B cell (primary cell): ENCODE data around the gene DPH2. TPM values are rescaled to one million over a fixed set of nuclear protein-coding genes. Genes with fewer than 3 reads are reported as not detected.

ENCODE experiments used
- ATAC-seq: fragments of 200-7000 bp; cut with Tn5 transposase; one replicate; pipeline ENCODE4 v1.10.0; 2021; ENCODE audit warnings: low read depth, mild to moderate bottlenecking, moderate number of reproducible peaks, moderate library complexity
- CTCF ChIA-PET: fragments of 350-600 bp; sonication (Branson Sonifier 250); formaldehyde crosslinking; loops from one replicate; lab custom pipeline; 2021; ENCODE audit warnings: antibody characterized with exemption, inconsistent platforms; lab: Charles Lee
- POLR2A ChIA-PET: fragments of 350-600 bp; sonication (Branson Sonifier 250); formaldehyde crosslinking; loops from one replicate; lab custom pipeline; 2021; ENCODE audit warnings: antibody characterized with exemption; lab: Charles Lee
- DNase-seq: peaks from one replicate; pipeline ENCODE4 v3.0.0; 2013
- H2AFZ ChIP-seq: 2 replicates; pipeline ENCODE4 v1.6.1; 2012; ENCODE audit warnings: mild to moderate bottlenecking, low read depth, low read length; ENCODE audit not compliant: insufficient read depth, poor library complexity, severe bottlenecking
- H3K27ac ChIP-seq, 2 donors: 1 replicate in 1 of 2; 2 replicates in 1 of 2; pipeline ENCODE4 v1.5.1; 2012 to 2013; ENCODE audit warnings: low read length in 2 of 2, mild to moderate bottlenecking in 2 of 2, moderate library complexity in 1 of 2
- H3K27me3 ChIP-seq, 4 experiments: fragments of 200-600 bp in 1 of 4; sonication (generic) in 1 of 4; replicated peaks in 1 of 4; 1 replicate in 2 of 4; 2 replicates in 2 of 4; pipeline versions ENCODE4 v1.6.1 to v1.7.0; 2013 to 2016; ENCODE audit warnings: low read length in 3 of 4, mild to moderate bottlenecking in 2 of 4, mixed read lengths in 1 of 4, moderate library complexity in 1 of 4; ENCODE audit not compliant: insufficient read depth in 4 of 4, control insufficient read depth in 3 of 4; ENCODE audit errors: control extremely low read depth in 1 of 4
- H3K36me3 ChIP-seq, 2 experiments: replicated peaks in 1 of 2; 1 replicate in 1 of 2; 2 replicates in 1 of 2; pipeline versions ENCODE4 v1.6.1 to v1.7.1; 2013; ENCODE audit warnings: low read length in 1 of 2; ENCODE audit not compliant: insufficient read depth in 2 of 2, control insufficient read depth in 1 of 2; ENCODE audit errors: control extremely low read depth in 1 of 2, extremely low read depth in 1 of 2
- H3K4me1 ChIP-seq, 2 donors: fragments of 200-600 bp in 1 of 2; sonication (generic) in 1 of 2; 1 replicate in 1 of 2; 2 replicates in 1 of 2; pipeline versions ENCODE4 v1.5.1 to v1.6.1; 2013 to 2017; ENCODE audit warnings: low read length in 2 of 2; ENCODE audit not compliant: control insufficient read depth in 2 of 2, insufficient read depth in 2 of 2
- H3K4me2 ChIP-seq: replicated peaks from 2 replicates; pipeline ENCODE3; 2012; ENCODE audit warnings: mild to moderate bottlenecking, low read depth, low read length; ENCODE audit not compliant: poor library complexity, severe bottlenecking
- H3K4me3 ChIP-seq, 5 experiments: fragments of 200-600 bp in 1 of 5; sonication (generic) in 1 of 5; 1 replicate in 3 of 5; 2 replicates in 2 of 5; pipeline versions ENCODE4 v1.5.1 to v1.7.0; 2011 to 2016; ENCODE audit warnings: low read length in 4 of 5, mild to moderate bottlenecking in 4 of 5, low read depth in 2 of 5, control low read depth in 1 of 5, moderate library complexity in 1 of 5; ENCODE audit not compliant: insufficient read depth in 1 of 5; ENCODE audit errors: control extremely low read depth in 1 of 5, extremely low read depth in 1 of 5
- H3K79me2 ChIP-seq: fragments of 200-600 bp; sonication (generic); one replicate; pipeline ENCODE4 v1.6.0; 2016; ENCODE audit warnings: low read length; ENCODE audit not compliant: control insufficient read depth, insufficient read depth
- H3K9ac ChIP-seq: fragments of 200-600 bp; sonication (generic); 2 replicates; pipeline ENCODE4 v1.6.1; 2017; ENCODE audit warnings: mild to moderate bottlenecking, low read length, moderate library complexity
- H3K9me3 ChIP-seq, 3 donors: one replicate each; pipeline versions ENCODE4 v1.6.1 to v1.7.1; 2013; ENCODE audit warnings: low read length in 2 of 3; ENCODE audit not compliant: control insufficient read depth in 2 of 3, insufficient read depth in 1 of 3; ENCODE audit errors: control extremely low read depth in 1 of 3
- H4K20me1 ChIP-seq: 2 replicates; pipeline ENCODE4 v1.6.0; 2012; ENCODE audit warnings: mild to moderate bottlenecking, low read length; ENCODE audit not compliant: insufficient read depth, control insufficient read depth, poor library complexity, severe bottlenecking
- H3K27ac Mint-ChIP-seq: one replicate; pipeline ENCODE4 v1.8.0; 2021; ENCODE audit warnings: mixed read lengths
- H3K27me3 Mint-ChIP-seq: one replicate; pipeline ENCODE4 v1.8.0; 2021; ENCODE audit warnings: mixed read lengths
- H3K4me1 Mint-ChIP-seq: one replicate; pipeline ENCODE4 v1.8.0; 2021; ENCODE audit warnings: mixed read lengths
- H3K4me3 Mint-ChIP-seq: one replicate; pipeline ENCODE4 v1.8.0; 2021; ENCODE audit warnings: mixed read lengths
- H3K9me3 Mint-ChIP-seq: one replicate; pipeline ENCODE4 v1.8.0; 2022; ENCODE audit warnings: mixed read lengths; ENCODE audit not compliant: insufficient read depth
- EZH2 ChIP-seq: IDR thresholded peaks from 2 replicates; pipeline ENCODE4 v1.6.1; 2012; ENCODE audit warnings: borderline replicate concordance, low read depth, mild to moderate bottlenecking, moderate library complexity, low read length; ENCODE audit not compliant: insufficient read depth, poor library complexity, severe bottlenecking
- WGBS: methylation state at CpG from one replicate; pipeline ENCODE4 v1.1.5; 2013; ENCODE audit warnings: missing lambda C conversion rate; ENCODE audit not compliant: insufficient coverage; 5-methylcytosine and 5-hydroxymethylcytosine counted together
- intact Hi-C: fragments of 100-400 bp; cut with micrococcal nuclease; formaldehyde crosslinking; loops from one replicate; pipeline ENCODE4 v1.10.0; 2022
- polyA plus RNA-seq: library from polyadenylated mRNA; depleted of rRNA; stranded (reverse); fragments of >200 nt; gene quantifications from 2 replicates; pipeline ENCODE4 v1.2.3, GENCODE V29; 2012
- total RNA-seq, 2 donors: library from RNA; stranded (reverse); fragments of 120-200 nt in 1 of 2; gene quantifications; 1 replicate in 1 of 2; 2 replicates in 1 of 2; pipeline versions ENCODE4 v1.2.3 to v1.2.4, GENCODE V29; 2013 to 2022
- TF ChIP-seq, protein P1 (sequence below): fragments of 200-600 bp; IDR thresholded peaks from one replicate; pipeline ENCODE4 v1.8.0; 2022; ENCODE audit warnings: antibody characterized with exemption, mild to moderate bottlenecking

Gene DPH2
- total and polyA plus RNA-seq, 2 donors (not counting 1 experiment from before 2014, with no cell fraction given), result 30.5 to 71.9 TPM

DNA sequence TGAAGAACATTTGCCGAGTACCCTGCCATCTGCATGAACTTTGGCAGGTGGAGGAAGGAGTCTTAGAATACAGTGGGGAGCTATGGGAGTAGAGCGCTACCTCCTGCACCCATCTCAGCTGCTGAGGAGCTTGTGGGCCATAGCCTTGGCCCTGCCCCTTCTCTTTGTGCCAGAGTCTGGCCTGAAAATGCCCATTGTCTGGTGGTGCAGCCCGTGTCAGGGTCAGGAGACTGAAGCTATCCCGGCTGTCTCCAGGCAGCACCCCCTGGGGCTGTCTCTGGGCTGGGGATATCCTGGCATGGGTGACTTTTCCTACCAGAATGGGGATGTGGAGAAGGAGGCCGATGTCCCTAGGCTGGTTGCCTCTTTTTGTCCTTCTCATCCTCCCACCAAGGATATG, 15.8 kb upstream of the DPH2 start:
- Histone ChIP-seq H3K9ac (no peak overlapping the region), H3K79me2 (peaks cover 33% of the 10 kb centered on the region), H3K27me3 (no peaks in the 10 kb centered on the region), H3K4me3 (no peak overlapping the region), H3K27ac (no peak overlapping the region), H3K4me1 (no peaks in the 10 kb centered on the region), H2AFZ (no peak overlapping the region), H4K20me1 (no peaks in the 10 kb centered on the region), H3K36me3 (peaks cover 0 to 29% of the 10 kb centered on the region in 2 experiments), H3K9me3 (no peaks in the 10 kb centered on the region), H3K4me2 (no peak overlapping the region)
- ATAC-seq (no peak), DNase-seq (no peak)
- Mint-ChIP-seq H3K4me3 (no peak overlapping the region), H3K4me1 (peaks cover 5% of the 10 kb centered on the region), H3K27ac (no peak overlapping the region), H3K9me3 (no peaks in the 10 kb centered on the region), H3K27me3 (no peaks in the 10 kb centered on the region)
- intact Hi-C loops, result no loop called here
- TF ChIP-seq, protein P1, sequence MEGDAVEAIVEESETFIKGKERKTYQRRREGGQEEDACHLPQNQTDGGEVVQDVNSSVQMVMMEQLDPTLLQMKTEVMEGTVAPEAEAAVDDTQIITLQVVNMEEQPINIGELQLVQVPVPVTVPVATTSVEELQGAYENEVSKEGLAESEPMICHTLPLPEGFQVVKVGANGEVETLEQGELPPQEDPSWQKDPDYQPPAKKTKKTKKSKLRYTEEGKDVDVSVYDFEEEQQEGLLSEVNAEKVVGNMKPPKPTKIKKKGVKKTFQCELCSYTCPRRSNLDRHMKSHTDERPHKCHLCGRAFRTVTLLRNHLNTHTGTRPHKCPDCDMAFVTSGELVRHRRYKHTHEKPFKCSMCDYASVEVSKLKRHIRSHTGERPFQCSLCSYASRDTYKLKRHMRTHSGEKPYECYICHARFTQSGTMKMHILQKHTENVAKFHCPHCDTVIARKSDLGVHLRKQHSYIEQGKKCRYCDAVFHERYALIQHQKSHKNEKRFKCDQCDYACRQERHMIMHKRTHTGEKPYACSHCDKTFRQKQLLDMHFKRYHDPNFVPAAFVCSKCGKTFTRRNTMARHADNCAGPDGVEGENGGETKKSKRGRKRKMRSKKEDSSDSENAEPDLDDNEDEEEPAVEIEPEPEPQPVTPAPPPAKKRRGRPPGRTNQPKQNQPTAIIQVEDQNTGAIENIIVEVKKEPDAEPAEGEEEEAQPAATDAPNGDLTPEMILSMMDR, result no peak
- no peak for TF ChIP-seq EZH2
- WGBS, result 96% methylated on average over 4 of the region's 5 CpGs
- ChIA-PET POLR2A (no interaction called here), CTCF (interaction anchor here (1.5 kb wide), 1 partner anchor 20 kb away, joined by 3 read pairs; no protein-coding TSS in a partner anchor)

DNA sequence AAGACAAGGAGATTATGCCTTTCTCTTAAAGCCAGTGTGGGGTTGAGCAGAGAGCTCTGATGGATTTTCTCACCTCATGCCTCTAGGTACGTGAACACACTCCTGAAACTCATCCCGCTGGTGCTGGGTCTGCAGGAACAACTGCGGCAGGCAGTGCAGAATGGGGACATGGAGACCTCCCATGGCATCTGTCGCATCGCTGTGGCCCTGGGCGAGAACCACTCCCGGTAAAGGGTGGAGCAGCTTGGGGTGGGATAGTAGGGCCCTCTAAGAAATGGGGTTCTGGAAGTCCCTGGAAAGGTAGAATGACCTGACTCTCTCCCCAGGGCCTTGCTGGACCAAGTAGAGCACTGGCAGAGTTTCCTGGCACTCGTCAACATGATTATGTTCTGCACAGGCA, 13.6 kb upstream of the DPH2 start:
- ChIA-PET POLR2A (no interaction called here), CTCF (interaction anchor here (0.9 to 1.2 kb wide), 2 partner anchors 36 to 80 kb away, joined by 3 read pairs; no protein-coding TSS in a partner anchor)
- Mint-ChIP-seq H3K4me3 (no peak overlapping the region), H3K4me1 (no peaks in the 10 kb centered on the region), H3K27me3 (no peaks in the 10 kb centered on the region), H3K9me3 (no peaks in the 10 kb centered on the region), H3K27ac (no peak overlapping the region)
- no peak for ATAC-seq
- Histone ChIP-seq H3K9me3 (no peaks in the 10 kb centered on the region), H3K27me3 (no peaks in the 10 kb centered on the region), H3K4me1 (no peaks in the 10 kb centered on the region), H3K4me2 (no peak overlapping the region), H3K27ac (no peak overlapping the region), H3K36me3 (peaks cover 0 to 23% of the 10 kb centered on the region in 2 experiments), H3K4me3 (no peak overlapping the region), H3K9ac (no peak overlapping the region), H2AFZ (no peak overlapping the region), H3K79me2 (peaks cover 27% of the 10 kb centered on the region), H4K20me1 (no peaks in the 10 kb centered on the region)
- intact Hi-C loops, result no loop called here
- DNase-seq, result no peak
- WGBS, result 97% methylated on average over 8 of the region's 8 CpGs
- TF ChIP-seq, protein P1, result no peak
- TF ChIP-seq EZH2, result no peak
